VCaP (cell line): Measurements from ENCODE around the gene SMC1B.

Experiments
- H3K27ac ChIP-seq: fragments of 450-650 bp; 2 replicates; pipeline ENCODE4 v1.5.1; 2017
- TF ChIP-seq, protein P1 (sequence below): fragments of 450-650 bp; conservative IDR thresholded peaks from 2 replicates; pipeline ENCODE4 v1.5.1; 2017; ENCODE audit warnings: mild to moderate bottlenecking, moderate library complexity

The SMC1B gene

DNA sequence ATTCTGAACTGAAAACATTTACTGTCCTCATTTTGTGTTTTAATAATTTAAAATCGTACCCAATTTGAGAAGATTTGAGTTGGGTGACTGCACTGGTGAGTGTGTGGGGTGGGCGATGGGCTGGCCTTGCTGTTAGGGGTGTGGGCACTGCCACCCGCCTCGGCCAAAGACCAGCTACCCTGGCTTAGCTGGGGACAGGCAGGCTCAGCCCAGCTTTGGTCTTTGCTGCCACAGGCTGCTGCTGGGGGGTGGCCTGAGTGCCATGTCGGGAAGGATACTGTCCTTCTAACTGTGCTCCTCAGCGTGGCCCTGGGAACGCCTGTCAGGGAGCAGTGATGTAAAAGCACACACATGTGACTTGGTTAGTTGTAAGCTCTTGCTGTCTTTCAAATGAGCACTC lies 81.4 kb downstream of the SMC1B start:
- H3K27ac ChIP-seq, result peak overlapping the region; percentile 96
- TF ChIP-seq, protein P1, sequence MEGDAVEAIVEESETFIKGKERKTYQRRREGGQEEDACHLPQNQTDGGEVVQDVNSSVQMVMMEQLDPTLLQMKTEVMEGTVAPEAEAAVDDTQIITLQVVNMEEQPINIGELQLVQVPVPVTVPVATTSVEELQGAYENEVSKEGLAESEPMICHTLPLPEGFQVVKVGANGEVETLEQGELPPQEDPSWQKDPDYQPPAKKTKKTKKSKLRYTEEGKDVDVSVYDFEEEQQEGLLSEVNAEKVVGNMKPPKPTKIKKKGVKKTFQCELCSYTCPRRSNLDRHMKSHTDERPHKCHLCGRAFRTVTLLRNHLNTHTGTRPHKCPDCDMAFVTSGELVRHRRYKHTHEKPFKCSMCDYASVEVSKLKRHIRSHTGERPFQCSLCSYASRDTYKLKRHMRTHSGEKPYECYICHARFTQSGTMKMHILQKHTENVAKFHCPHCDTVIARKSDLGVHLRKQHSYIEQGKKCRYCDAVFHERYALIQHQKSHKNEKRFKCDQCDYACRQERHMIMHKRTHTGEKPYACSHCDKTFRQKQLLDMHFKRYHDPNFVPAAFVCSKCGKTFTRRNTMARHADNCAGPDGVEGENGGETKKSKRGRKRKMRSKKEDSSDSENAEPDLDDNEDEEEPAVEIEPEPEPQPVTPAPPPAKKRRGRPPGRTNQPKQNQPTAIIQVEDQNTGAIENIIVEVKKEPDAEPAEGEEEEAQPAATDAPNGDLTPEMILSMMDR, result no peak

DNA sequence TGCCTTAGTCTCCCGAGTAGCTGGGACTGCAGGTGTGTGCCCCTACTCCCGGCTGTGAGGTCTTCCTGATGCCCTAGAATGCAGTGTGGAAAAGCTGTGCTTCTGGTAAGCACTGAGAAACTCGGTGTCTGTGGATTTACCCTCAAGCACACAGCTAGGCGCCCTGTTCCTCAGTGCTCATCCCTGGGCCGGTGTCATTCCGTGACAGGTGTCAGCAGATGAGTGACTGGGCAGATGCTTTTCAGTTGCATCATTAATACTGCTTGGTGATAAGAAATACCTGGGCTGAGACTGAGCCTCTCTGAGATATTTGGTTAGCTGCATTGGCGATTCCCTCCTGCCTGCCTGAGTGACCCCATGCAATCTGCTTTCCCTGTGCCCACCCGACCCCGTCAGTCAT lies 81.9 kb downstream of the SMC1B start:
- H3K27ac ChIP-seq, result peak overlapping the region; percentile 96
- TF ChIP-seq, protein P1, result no peak

DNA sequence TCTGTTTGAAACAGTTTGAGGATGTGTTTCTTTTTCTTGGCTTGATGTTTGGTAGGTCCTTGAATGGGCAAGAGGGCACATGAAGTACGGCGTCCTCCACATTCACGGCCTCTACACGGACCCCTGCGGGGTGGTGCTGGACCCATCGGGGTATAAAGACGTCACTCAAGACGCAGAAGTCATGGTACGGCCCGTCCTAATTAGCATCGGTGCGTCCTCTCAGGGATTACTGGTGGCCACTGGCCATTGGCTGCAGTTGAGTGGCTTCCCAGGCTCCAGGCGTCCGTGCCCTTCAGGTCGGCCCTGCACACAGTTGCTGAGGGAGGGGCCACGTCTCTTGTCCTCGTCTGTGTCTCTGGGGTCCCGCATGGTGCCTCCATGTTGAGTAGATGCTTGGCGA lies 82.9 kb downstream of the SMC1B start:
- TF ChIP-seq, protein P1, result no peak
- H3K27ac ChIP-seq, result no peak overlapping the region

DNA sequence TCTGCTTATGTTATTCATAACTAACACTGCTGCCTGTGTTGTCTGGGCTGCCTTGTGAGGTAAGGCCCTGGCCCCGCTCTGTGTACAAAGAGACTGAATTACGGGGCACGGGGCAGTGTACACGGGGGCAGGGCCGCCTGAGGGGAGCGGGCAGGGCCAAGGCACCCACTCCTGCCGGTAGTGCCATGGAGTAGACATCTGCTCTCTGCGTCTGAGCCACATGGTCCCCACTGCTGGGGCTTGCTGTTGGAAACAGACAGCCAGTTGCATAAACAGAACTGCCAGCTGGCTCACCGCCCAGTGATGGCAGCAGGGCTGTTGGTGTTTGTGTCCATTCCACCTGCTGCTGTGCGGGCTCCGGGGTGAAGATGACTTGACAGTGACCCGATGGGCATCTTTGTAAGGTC lies 83.9 kb downstream of the SMC1B start:
- TF ChIP-seq, protein P1, result no peak
- peak overlapping the region; percentile 53 for H3K27ac ChIP-seq

DNA sequence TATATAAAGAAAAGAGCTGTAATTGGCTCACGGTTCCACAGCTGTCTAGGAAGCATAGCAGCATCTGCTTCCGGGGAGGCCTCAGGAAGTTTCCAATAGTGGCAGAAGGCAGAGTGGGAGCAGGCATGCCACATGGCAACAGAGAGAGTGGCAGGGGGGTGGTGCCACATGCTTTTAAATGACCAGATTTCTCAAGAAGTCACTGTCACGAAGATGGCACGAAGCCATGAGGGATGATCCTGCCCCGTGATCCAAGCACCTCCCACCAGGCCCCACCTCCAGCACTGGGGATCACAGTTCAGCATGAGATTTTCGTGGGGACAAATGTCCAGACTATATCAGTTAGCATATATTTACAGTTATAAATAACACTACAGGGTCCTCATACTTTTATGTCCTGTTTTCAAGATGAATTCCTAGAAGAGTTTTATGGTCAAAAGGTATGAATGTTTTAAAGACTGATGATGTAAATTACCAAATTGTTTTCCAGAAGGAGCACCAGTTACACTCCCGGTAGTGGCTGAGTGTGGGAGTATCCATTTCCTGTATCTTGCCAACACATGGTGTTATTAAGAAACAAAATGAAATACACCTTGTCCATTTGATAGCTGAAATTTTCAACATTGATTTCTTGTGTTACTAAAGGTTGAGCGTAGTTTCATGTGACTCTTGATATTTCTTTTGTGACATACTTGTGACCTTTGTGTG lies 84.4 kb downstream of the SMC1B start:
- TF ChIP-seq, protein P1, result no peak

DNA sequence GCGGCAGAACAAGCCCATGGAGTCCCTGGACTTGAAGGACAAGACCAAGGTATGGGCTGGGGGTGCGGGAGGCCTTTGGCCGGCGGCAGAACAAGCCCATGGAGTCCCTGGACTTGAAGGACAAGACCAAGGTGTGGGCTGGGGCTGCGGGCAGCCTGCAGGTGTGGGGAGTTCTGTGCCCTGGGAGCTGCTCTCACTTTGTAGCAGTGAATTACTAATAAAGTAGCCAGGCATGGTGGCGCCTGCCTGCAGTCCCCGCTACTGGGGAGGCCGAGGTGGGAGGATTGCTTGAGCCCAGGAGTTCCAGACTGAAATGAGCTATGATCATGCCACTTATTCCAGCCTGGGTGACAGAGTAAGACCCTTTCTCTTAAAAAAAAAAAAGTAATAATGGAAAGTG lies 85.1 kb downstream of the SMC1B start:
- H3K27ac ChIP-seq, result peak overlapping the region; percentile 53

More for the DNA sequence above, 84.4 kb downstream of the SMC1B start:
- peak overlapping the region; percentile 53 for H3K27ac ChIP-seq

DNA sequence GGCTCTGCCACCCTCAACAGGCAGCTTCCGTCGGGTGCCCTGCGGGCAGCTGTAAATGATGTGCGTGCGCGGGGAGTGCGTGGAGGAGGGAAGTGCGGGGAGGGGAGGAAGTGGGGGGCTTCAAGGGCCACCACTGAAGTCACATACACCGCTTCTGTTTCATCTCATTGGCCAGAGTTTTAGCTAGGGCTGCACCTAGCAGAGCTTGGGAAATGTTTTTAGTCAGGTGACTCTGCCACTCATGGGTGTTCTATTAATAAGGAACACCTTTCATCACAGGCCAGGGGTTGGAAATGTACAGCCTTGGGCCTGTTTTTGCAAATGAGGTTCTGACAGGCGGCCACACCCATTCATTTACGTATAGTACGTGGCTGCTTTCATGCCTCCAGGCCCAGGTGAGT lies 89.1 kb downstream of the SMC1B start:
- TF ChIP-seq, protein P1, result no peak
- no peak overlapping the region; the same call in 1 of the 2 replicates for H3K27ac ChIP-seq

DNA sequence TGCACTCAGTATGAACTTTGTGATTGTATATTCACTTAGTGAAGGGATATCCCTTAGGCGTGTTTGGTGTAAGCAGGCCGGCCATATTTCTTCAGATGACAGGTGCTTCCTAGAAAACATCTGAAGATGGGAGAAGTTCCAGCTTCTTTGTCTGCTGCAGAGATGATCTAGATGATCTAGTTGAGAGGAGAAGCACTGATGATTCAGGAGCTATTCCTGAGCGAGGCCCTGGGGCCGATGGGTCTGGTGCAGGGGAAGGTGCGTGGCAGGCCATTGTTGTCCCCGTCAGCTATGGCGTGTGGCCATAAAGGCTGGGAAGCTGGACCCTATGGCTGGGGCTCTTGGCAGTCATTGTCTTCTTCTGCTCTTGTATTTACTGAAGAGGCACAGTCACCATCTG lies 89.7 kb downstream of the SMC1B start:
- TF ChIP-seq, protein P1, result no peak
- peak overlapping the region; percentile 45 for H3K27ac ChIP-seq
